Vagina (tissue), 2 donors: ENCODE data around the gene MSANTD4. TPM values are rescaled to one million over a fixed set of nuclear protein-coding genes. Genes with fewer than 3 reads are reported as not detected.

ENCODE experiments used
- DNase-seq, 2 donors: peaks; one replicate each; pipeline ENCODE4 v3.0.0-alpha.2; 2017; ENCODE audit errors: extremely low spot score in 2 of 2
- H3K27ac ChIP-seq: fragments of 200-600 bp; sonication (generic); one replicate; pipeline ENCODE4 v1.5.1; 2019
- H3K27me3 ChIP-seq: fragments of 200-600 bp; sonication (generic); one replicate; pipeline ENCODE4 v1.5.1; 2019
- H3K36me3 ChIP-seq, 2 donors: fragments of 200-600 bp; sonication (generic); one replicate each; pipeline ENCODE4 v1.5.1; 2017 to 2019
- H3K4me1 ChIP-seq: fragments of 200-600 bp; sonication (generic); one replicate; pipeline ENCODE4 v1.5.1; 2019
- H3K4me3 ChIP-seq, 2 donors: fragments of 200-600 bp; sonication (generic); 1 replicate in 1 of 2; 2 replicates in 1 of 2; pipeline ENCODE4 v1.5.1; 2016 to 2019
- H3K9me3 ChIP-seq: fragments of 200-600 bp; sonication (generic); one replicate; pipeline ENCODE4 v1.5.1; 2019
- CTCF ChIP-seq, 3 experiments: fragments of 450-650 bp in 2 of 3; fragments of 200-600 bp in 1 of 3; sonication (generic) in 1 of 3; IDR thresholded peaks; one replicate each; pipeline ENCODE4 v1.5.1; 2017 to 2019; ENCODE audit warnings: antibody characterized with exemption in 3 of 3, mild to moderate bottlenecking in 2 of 3, moderate library complexity in 2 of 3
- POLR2A ChIP-seq, 2 donors: fragments of 450-650 bp; IDR thresholded peaks; one replicate each; pipeline ENCODE4 v1.6.1; 2017; ENCODE audit warnings: antibody characterized with exemption in 2 of 2, mild to moderate bottlenecking in 2 of 2, moderate library complexity in 2 of 2
- POLR2AphosphoS5 ChIP-seq, 2 donors: sonication (generic); formaldehyde crosslinking; IDR thresholded peaks; one replicate each; pipeline ENCODE4 v1.9.0; 2017; ENCODE audit warnings: antibody characterized with exemption in 2 of 2, mild to moderate bottlenecking in 2 of 2, low read depth in 1 of 2; ENCODE audit not compliant: insufficient read depth in 1 of 2
- intact Hi-C: fragments of 100-400 bp; cut with DNase I; formaldehyde crosslinking; loops from one replicate; pipeline ENCODE4 v1.15.1; 2023
- total RNA-seq: library from RNA; depleted of rRNA; stranded (reverse); fragments of >200 nt; gene quantifications from one replicate; pipeline ENCODE4 v1.2.3, GENCODE V29; 2016

Gene MSANTD4
- total RNA-seq, 1 donor from 2014 or later = 29.5 TPM

GRCh38 chr11:105991888-105992287 is 30.2 kb downstream of the MSANTD4 start:
- Histone ChIP-seq H3K9me3 (no peaks in the 10 kb centered on the region), H3K27me3 (no peaks in the 10 kb centered on the region), H3K36me3 (peaks cover 0 to 7% of the 10 kb centered on the region in 2 donors), H3K4me1 (no peaks in the 10 kb centered on the region), H3K4me3 (no peak overlapping the region), H3K27ac (no peak overlapping the region)
- intact Hi-C loops = no loop called here
- DNase-seq = no peak
- TF ChIP-seq POLR2AphosphoS5 (IDR thresholded peaks at IDR 0.05; ENCODE audit: insufficient read depth in 1 of 2, low read depth in 1 of 2) (no peak), POLR2A (IDR thresholded peaks at IDR 0.05) (no peak), CTCF (IDR thresholded peaks at IDR 0.05) (no peak)

- Histone ChIP-seq H3K9me3 (no peaks in the 10 kb centered on the region), H3K4me1 (no peaks in the 10 kb centered on the region), H3K4me3 (no peak overlapping the region), H3K27me3 (no peaks in the 10 kb centered on the region), H3K36me3 (no peaks in the 10 kb centered on the region), H3K27ac (no peak overlapping the region)
- DNase-seq = no peak
- TF ChIP-seq CTCF (IDR thresholded peaks at IDR 0.05) (no peak), POLR2AphosphoS5 (IDR thresholded peaks at IDR 0.05; ENCODE audit: insufficient read depth in 1 of 2, low read depth in 1 of 2) (no peak), POLR2A (IDR thresholded peaks at IDR 0.05) (no peak)
- intact Hi-C loops = no loop called here
These were observed 32.9 kb downstream of the MSANTD4 start for GRCh38 chr11:105989124-105989523.

GRCh38 chr11:105988197-105988596 is 33.8 kb downstream of the MSANTD4 start:
- Histone ChIP-seq H3K4me1 (no peaks in the 10 kb centered on the region), H3K27ac (no peak overlapping the region), H3K9me3 (no peaks in the 10 kb centered on the region), H3K36me3 (no peaks in the 10 kb centered on the region), H3K27me3 (no peaks in the 10 kb centered on the region), H3K4me3 (no peak overlapping the region)
- TF ChIP-seq CTCF (IDR thresholded peaks at IDR 0.05) (no peak), POLR2A (IDR thresholded peaks at IDR 0.05) (no peak), POLR2AphosphoS5 (IDR thresholded peaks at IDR 0.05; ENCODE audit: insufficient read depth in 1 of 2, low read depth in 1 of 2) (no peak)
- intact Hi-C loops = no loop called here
- no peak for DNase-seq

GRCh38 chr11:105986554-105986953 is 35.5 kb downstream of the MSANTD4 start:
- no peak overlapping the region for H3K27ac ChIP-seq
- no peaks in the 10 kb centered on the region for H3K36me3 ChIP-seq
- H3K4me1 ChIP-seq = no peaks in the 10 kb centered on the region
- no peak overlapping the region for H3K4me3 ChIP-seq
- DNase-seq = no peak
- TF ChIP-seq POLR2AphosphoS5 (IDR thresholded peaks at IDR 0.05; ENCODE audit: insufficient read depth in 1 of 2, low read depth in 1 of 2) (no peak), POLR2A (IDR thresholded peaks at IDR 0.05) (no peak), CTCF (IDR thresholded peaks at IDR 0.05) (no peak)
- no peaks in the 10 kb centered on the region for H3K27me3 ChIP-seq
- H3K9me3 ChIP-seq = no peaks in the 10 kb centered on the region
- intact Hi-C loops = no loop called here

GRCh38 chr11:105979997-105980703 is 41.9 kb downstream of the MSANTD4 start:
- intact Hi-C loops = no loop called here
- DNase-seq = no peak
- Histone ChIP-seq H3K36me3 (no peaks in the 10 kb centered on the region), H3K27ac (no peak overlapping the region), H3K4me3 (no peak overlapping the region), H3K27me3 (no peaks in the 10 kb centered on the region), H3K9me3 (no peaks in the 10 kb centered on the region), H3K4me1 (no peaks in the 10 kb centered on the region)
- TF ChIP-seq POLR2AphosphoS5 (IDR thresholded peaks at IDR 0.05; ENCODE audit: insufficient read depth in 1 of 2, low read depth in 1 of 2) = no peak
- TF ChIP-seq CTCF (IDR thresholded peaks at IDR 0.05) = no peak
- TF ChIP-seq POLR2A (IDR thresholded peaks at IDR 0.05) = no peak
